SH-SY5Y (cell line): Measurements from ENCODE around the gene PAK4.

ENCODE experiments used
- GATA2 ChIP-seq: IDR thresholded peaks from 2 replicates; pipeline ENCODE4 v1.6.1; 2011; ENCODE audit warnings: mild to moderate bottlenecking, low read depth, low read length
- GATA3 ChIP-seq: IDR thresholded peaks from 2 replicates; pipeline ENCODE4 v1.6.1; 2011; ENCODE audit warnings: low read depth, mild to moderate bottlenecking, low read length, moderate library complexity

GRCh38 chr19:39124136-39124764, 1.3 kb upstream of the PAK4 start:
- TF ChIP-seq GATA2 (no peak), GATA3 (no peak)
